Measurements from ENCODE around the gene DUOX2.

GRCh38 chr15:45129651-45130129, 15.7 kb upstream of the DUOX2 start, which contains the start of the genes DUOX1 and DUOXA1:
- no peak for TF ChIP-seq CTCF (IDR thresholded peaks at IDR 0.05)
- TF ChIP-seq POLR2A (IDR thresholded peaks at IDR 0.05) = peak in 1 of 4 donors; percentile 62

Measured in esophagus squamous epithelium (tissue), 4 donors.